GM19239 (cell line): ENCODE measurements around the gene GMCL2.
"Not testable (repeated sequence)": the region's sequence is repeated elsewhere in the genome, so short reads cannot be mapped to it uniquely, and the experiment has no call there.

Source experiments
- DNase-seq: peaks from one replicate; pipeline ENCODE4 v3.0.0; 2011; ENCODE audit warnings: low spot score; ENCODE audit not compliant: insufficient read length
- FAIRE-seq: peaks from 2 replicates; lab custom pipeline; 2011; peaks lifted over from hg19 to GRCh38; lab: Jason Lieb, UNC

Gene GMCL2, protein sequence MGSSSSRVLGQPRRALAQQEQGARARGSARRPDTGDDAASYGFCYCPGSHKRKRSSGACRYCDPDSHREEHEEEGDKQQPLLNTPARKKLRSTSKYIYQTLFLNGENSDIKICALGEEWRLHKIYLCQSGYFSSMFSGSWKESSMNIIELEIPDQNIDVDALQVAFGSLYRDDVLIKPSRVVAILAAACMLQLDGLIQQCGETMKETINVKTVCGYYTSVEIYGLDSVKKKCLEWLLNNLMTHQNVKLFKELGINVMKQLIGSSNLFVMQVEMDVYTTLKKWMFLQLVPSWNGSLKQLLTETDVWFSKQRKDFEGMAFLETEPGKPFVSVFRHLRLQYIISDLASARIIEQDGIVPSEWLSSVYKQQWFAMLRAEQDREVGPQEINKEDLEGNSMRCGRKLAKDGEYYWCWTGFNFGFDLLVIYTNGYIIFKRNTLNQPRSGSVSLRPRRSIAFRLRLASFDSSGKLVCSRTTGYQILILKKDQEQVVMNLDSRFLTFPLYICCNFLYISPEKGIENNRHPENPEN

DNA sequence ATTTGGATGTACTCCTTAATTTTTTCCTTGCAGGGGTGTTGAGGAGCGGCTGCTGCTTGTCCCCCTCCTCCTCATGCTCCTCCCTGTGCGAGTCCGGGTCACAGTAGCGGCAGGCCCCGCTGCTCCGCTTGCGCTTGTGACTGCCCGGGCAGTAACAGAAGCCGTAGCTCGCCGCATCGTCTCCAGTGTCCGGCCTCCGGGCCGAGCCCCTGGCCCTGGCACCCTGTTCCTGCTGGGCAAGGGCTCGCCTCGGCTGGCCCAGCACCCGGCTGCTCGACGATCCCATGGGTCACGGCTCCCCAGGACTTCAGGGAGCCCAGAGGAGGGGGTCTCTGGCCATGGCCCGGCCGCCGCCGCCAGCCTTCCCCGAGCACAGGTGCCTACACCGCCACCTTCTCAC, at the start of gene GMCL2:
TSS of gene GMCL2 (minus strand) at position 358 of the 400 bp plus-strand sequence. CDS start at position 286, 72 bp downstream.
- no peak for DNase-seq

DNA sequence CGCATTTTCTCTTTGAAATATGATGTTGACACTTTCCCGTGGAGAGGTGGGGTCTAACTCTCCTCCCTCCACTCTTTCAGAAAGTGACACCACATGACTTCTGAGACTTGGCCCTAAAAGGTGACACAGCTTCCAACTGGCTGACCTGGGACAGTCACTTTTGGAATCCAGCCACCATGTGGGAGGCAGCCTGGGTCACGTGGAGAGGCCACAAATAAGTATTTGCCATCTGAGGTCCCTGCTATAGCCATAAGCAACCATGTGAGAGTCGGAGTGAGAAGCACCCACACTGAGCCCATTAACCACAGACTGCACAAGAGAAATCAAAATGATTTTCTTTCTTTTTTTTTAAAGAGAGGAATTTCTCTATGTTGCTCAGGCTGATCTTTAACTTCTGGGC, 49.5 kb upstream of the GMCL2 start:
- no peak for FAIRE-seq
- no peak for DNase-seq

More for the DNA sequence above, at the start of gene GMCL2:
- FAIRE-seq: no peak

DNA sequence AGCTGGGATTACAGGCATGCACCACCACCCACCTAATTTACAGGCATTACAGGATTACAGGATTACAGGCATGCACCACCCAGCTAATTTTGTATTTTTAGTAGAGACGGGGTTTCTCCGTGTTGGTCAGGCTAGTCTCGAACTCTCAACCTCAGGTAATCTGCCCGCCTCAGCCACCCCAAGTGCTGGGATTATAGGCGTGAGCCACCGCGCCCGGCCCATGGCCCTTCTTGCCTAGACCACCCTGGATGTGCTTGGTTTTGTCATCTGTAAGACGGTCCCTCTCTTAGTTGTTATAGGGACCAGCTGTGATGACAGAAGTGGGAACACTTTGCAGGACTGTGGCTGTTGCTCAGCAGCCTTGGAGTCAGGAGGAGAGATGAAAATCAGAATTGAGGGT, 49.0 kb upstream of the GMCL2 start:
- FAIRE-seq (no peak), DNase-seq (no peak)

DNA sequence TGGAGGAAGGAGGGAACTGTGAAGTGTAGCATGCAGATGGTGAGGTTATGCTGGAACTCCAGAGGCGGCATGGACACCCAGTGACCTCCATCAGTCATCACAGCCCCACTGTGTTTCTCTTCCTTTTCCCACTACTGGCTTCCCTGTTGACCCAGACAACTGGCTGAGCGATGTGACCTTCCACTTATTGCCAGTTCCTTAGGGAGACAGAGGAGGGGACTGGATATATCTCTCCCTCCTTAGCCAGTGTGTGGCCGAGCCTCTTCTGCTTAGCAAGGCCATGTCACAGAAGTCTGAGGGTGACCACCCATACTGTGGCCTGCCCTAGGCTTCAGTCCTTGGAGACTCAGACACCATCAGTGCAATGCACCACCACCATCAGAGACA, 48.4 kb upstream of the GMCL2 start:
- DNase-seq (no peak), FAIRE-seq (no peak)

- FAIRE-seq (peak; percentile 65), DNase-seq (peak; percentile 78)
Observed at GRCh38 chr5:178234750-178235587, 47.8 kb upstream of the GMCL2 start.

DNA sequence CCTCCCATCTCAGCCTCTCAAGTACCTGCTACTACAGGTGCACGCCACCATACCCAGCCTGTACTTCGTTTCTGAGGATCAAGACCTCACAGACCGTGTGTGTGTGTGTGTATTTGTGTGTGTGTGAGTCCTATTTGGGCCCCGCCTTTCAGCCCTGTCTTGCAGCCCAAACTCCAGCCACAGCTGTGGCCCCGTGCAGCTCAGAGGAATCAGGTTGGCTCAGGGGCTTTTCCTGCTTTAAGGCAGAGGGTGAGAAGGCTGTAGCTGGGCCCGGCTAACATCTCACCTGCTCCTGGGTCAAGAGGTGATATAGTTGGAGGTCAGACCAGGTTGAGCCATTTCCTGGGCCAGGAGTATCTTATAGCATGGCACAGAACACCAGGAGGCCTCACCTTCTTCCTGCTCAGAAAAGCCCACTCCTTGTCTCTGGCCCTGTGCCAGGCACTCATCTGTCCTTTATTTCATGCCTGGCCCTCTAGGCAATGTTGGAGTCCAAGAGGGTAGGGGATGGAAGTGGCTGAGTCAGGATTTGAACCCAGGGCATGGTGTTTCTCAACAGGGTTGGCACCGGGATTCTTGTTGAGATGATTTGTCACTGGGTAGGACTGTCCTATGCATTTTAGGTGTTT, 47.1 kb upstream of the GMCL2 start:
- no peak for DNase-seq
- no peak for FAIRE-seq

DNA sequence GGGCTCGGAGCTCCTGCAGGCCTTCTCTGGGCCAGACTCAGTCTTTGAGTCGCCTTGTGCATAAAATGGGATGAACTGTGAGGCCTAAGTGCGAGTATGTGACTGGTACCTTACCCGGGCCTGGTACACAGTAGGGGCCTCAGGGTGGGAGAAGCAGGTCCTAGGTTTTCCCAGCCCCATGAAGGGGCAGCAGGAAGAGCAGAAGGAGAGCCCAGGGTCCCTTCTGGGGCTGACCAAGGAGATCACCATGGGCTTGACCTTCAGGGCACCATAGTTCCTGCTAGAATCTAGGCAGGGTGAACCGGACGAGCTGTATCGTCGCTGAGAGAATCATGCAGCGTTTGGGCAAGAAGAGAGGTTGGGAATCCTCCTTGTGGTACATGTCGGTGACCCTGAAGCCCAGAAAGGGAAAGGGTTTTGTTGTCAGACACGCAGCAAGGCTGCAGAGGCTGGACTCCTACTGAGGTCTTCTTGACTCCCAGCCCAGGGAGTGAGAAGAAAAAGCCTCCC, 45.8 kb upstream of the GMCL2 start:
- no peak for DNase-seq
- FAIRE-seq: no peak

DNA sequence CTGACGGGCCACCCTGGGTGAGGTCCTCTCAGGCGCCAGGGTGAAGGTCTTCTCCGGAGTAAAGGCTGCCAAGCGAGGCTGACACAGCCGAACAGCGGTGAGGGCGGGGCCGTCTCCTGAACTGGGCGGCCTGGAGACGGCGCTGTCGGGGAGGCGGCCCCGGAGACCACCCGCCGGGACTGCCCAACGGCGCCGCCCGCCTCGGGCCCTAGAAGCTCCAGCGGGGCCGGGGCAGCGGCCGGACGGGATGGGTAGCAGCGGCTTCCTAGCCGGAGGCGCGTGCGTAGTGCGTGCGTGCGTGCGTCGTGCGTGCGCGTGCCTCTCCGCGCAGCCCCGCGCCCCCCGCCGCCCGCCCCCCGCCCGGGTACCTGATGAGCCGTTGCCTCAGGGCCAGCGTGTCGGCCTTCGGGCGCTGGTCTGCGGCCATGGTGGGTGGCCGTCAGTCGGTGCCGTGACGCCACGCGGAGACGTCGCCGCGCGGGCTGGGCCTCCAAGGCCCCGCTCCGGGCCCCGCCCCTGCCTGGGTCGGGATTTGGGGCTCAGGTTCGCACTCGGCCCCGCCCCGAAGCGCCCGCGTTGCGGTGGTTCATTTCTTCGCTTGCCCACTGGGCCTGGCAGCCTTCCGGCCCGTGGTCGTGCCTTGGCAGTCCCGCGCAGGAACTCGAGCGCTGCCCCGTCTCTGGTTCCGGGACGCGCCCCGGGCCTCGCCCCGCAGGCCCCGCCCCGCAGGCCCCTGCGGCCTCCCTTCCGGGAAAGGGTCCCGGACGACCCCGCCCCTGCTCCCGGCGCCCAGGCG, 45.2 kb upstream of the GMCL2 start, which contains the start of gene PHYKPL:
TSS of gene PHYKPL (minus strand) at position 679 of the 796 bp plus-strand sequence. CDS start at position 427, 252 bp downstream.
- FAIRE-seq (no peak), DNase-seq (peak; percentile 57)

DNA sequence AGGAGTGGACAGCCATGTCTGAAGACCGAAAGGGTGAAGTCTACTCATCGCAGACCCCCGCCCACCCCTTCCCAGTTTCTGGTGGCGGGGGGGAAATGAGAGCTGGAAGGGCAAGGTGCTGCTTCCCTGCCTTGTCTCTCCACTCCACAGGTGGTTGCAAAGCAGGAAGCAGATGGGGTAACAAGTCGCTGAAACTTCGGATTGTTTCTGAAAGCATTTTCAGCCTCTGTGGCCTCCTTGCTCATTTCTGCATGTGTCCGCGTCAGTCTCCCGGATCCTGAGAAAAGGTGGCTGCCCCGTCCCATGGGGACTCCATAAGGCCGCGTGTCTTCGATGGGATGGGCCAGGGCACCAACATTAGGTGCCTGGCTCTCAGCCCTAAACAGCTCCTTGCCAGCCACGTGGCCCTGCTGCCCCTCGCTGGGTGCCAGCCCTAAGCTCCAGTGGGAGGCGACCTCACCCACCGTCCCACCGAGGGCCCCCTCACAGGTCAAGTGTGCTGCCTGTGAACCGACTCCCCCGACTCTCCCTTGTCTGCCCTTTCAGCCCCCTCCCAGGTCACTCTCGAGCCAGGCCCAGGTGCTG, 44.5 kb upstream of the GMCL2 start:
- FAIRE-seq: peak; percentile 23
- DNase-seq: no peak

GRCh38 chr5:178230879-178231538, 43.8 kb upstream of the GMCL2 start:
- FAIRE-seq: no peak
- DNase-seq: no peak

DNA sequence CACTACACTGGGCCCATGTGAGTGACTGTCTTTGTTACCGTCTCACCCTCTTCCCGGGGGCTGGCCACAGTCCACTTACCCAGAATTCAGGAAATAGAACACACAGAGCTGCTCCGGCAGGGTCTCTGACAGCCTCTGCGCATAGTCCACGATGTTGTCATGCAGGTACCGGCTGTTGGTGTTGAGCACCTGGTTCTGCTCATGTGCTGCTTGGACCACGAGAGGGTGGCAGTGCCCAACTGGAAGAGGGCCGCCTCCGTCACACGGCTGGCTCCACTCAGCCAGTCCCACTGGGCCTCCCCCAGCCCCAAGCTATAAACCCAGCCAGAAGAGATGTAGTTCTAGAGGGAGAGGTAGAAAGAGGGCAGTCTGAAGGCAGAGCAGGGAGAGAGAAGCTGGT, 42.7 kb upstream of the GMCL2 start:
- DNase-seq (no peak), FAIRE-seq (no peak)

- FAIRE-seq, DNase-seq: not testable (repeated sequence)
Observed at GRCh38 chr5:178229111-178229510, 41.9 kb upstream of the GMCL2 start.

DNA sequence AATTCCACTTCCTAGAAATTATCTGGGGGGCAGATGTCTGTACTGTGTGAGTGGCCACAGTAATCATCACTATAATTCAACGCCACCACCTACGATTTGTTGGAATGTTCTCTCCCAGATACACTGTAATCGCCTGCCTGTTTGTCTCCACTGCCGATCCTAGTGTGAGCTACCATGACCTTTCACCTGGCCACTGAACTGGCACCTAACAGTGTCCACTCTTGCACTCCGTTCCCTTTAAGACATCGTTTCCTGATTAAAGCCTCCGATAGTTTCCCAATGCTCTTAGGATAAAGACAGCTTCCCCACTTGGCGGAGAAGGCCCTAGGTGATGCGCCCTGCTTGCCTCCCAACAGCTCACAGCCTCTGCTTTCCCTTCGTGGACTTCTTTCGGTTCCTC, 41.4 kb upstream of the GMCL2 start:
- FAIRE-seq: no peak
- no peak for DNase-seq

GRCh38 chr5:178227929-178228328, 40.8 kb upstream of the GMCL2 start:
- FAIRE-seq (no peak), DNase-seq (no peak)

DNA sequence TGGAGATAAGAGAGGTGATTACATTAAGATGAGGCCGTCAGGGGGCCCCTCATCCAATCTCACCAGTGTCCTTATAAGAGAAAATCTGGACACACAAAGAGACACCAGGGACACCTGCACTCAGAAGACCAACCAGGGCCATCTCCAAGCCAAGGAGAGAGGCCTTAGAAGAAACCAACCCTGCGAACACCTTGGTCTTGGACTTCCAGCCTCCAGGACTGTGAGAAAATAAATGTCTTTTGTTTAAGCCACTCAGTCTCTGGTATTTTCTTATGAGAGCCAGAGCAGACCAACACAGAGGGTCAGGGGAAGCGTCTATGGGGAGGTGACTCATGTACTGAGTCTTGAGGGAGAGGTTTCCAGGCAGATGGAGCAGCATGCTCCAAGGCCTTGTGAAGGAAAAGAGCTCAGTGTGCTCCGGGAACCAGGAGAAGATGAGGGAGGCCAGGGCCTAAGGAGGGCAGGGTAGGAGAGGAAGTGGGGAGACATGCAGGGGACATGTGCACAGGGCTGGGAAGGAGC, 40.0 kb upstream of the GMCL2 start:
- FAIRE-seq (no peak), DNase-seq (no peak)

GRCh38 chr5:178225174-178225573, 38.0 kb upstream of the GMCL2 start:
- no peak for DNase-seq

DNA sequence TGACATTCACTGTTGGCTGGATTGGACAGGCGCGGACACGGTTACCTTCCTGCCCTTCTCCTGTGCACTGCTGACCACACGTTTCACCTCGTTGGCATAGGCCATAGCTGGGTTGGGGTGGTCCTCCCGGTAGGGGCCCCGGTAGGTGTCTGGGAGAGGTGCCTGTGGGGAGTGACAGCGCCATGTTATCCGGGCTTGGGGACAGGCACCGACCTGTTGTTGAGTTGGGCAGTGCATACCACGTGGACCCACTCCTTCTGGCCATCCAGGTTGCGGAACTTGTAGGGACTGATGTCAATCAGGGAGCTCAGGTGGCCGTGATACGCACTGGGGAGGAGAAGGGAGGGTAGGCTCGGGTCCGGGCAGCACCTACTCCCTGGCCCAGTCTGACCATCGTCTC, 37.2 kb upstream of the GMCL2 start:
- FAIRE-seq (no peak), DNase-seq (no peak)

More at GRCh38 chr5:178225174-178225573, 38.0 kb upstream of the GMCL2 start:
- no peak for FAIRE-seq

GRCh38 chr5:178223828-178224335, 36.7 kb upstream of the GMCL2 start:
- no peak for FAIRE-seq
- DNase-seq: no peak
